HEK293T (cell line): ENCODE measurements around the gene C22orf31.

Experiments used
- ARNT ChIP-seq: fragments of 450-650 bp; IDR thresholded peaks from 2 replicates; pipeline ENCODE4 v1.6.1; 2017; ENCODE audit warnings: mild to moderate bottlenecking
- ELF4 ChIP-seq: fragments of 450-650 bp; IDR thresholded peaks from 2 replicates; pipeline ENCODE4 v1.6.1; 2017; ENCODE audit warnings: antibody characterized with exemption
- HDGF ChIP-seq: fragments of 450-650 bp; IDR thresholded peaks from 2 replicates; pipeline ENCODE4 v1.6.1; 2017; ENCODE audit warnings: antibody characterized with exemption, borderline replicate concordance
- SUZ12 ChIP-seq: fragments of 450-650 bp; IDR thresholded peaks from 2 replicates; pipeline ENCODE4 v1.6.1; 2016; ENCODE audit warnings: mild to moderate bottlenecking
- TARDBP ChIP-seq: fragments of 450-650 bp; IDR thresholded peaks from 2 replicates; pipeline ENCODE4 v1.6.1; 2016
- TF ChIP-seq, protein P1 (sequence below): fragments of 450-650 bp; IDR thresholded peaks from 2 replicates; pipeline ENCODE4 v1.6.1; 2016

DNA sequence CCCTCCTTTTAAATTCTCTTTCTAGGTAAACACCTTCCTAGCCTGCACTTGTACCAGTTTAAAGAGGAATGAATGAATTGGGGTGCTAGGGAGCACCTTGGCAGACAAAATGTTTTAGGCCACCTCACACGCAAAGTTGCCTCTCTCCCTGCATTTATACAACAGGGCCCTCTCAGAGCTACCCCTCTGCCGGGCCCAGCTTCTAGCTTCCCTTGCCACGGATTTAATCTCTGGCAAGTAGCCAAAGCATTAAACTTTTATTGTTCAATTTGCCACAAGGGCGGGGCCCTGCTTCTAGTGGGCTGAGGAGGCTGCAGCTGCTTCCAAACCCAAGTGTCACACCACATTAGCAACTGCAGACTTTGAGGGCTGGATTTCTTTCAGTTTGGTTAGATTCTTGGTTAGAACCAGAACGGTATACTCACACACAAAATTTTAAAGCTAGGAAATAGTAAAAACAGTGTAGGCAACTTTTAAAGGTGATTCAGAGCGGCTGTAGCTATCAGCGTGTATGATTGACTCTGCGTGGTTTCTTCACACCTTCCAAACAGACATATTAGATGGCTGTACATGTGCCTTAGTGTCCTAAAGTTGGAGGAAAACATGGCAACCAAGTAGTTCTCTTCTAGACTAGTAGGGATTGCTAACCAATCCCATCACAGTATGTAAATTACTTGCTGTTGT lies 17.7 kb upstream of the C22orf31 start:
- TF ChIP-seq ARNT, result no peak
- TF ChIP-seq, protein P1, sequence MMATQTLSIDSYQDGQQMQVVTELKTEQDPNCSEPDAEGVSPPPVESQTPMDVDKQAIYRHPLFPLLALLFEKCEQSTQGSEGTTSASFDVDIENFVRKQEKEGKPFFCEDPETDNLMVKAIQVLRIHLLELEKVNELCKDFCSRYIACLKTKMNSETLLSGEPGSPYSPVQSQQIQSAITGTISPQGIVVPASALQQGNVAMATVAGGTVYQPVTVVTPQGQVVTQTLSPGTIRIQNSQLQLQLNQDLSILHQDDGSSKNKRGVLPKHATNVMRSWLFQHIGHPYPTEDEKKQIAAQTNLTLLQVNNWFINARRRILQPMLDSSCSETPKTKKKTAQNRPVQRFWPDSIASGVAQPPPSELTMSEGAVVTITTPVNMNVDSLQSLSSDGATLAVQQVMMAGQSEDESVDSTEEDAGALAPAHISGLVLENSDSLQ, result no peak
- TF ChIP-seq TARDBP, result no peak
- TF ChIP-seq ELF4, result no peak
- TF ChIP-seq HDGF, result no peak
- TF ChIP-seq SUZ12, result no peak
